Colonic mucosa (tissue), 4 donors: ENCODE results near the gene NKG7. TPM values are rescaled to one million over a fixed set of nuclear protein-coding genes. Genes with fewer than 3 reads are reported as not detected.
A peak's percentile ranks its signal among the peaks of the same experiment; 100 is the strongest.

Source experiments
- DNase-seq: peaks from one replicate; pipeline ENCODE4 v3.0.0-alpha.2; 2020
- H3K27ac ChIP-seq: fragments of 200-600 bp; one replicate; pipeline ENCODE4 v1.8.0; 2021
- H3K27me3 ChIP-seq: fragments of 200-600 bp; one replicate; pipeline ENCODE4 v1.8.0; 2021
- H3K36me3 ChIP-seq: fragments of 200-600 bp; one replicate; pipeline ENCODE4 v1.8.0; 2021
- H3K4me1 ChIP-seq: fragments of 200-600 bp; one replicate; pipeline ENCODE4 v1.8.0; 2021; ENCODE audit warnings: mild to moderate bottlenecking
- H3K4me3 ChIP-seq: fragments of 200-600 bp; one replicate; pipeline ENCODE4 v1.8.0; 2021
- H3K9ac ChIP-seq, 2 donors: one replicate each; pipeline ENCODE4 v1.7.0; 2013; ENCODE audit warnings: control low read depth in 2 of 2, low read depth in 2 of 2, low read length in 2 of 2
- H3K9me3 ChIP-seq: fragments of 200-600 bp; one replicate; pipeline ENCODE4 v1.8.0; 2021
- intact Hi-C: fragments of 100-400 bp; cut with DNase I; formaldehyde crosslinking; loops from one replicate; pipeline ENCODE4 v1.14.1; 2022
- total RNA-seq, 2 donors: library from RNA; stranded (reverse); fragmentation: NEBNext Ultra II Directional in 1 of 2; extraction: Animal tissue kit (Norgen Biotek cat#: 25700) in 1 of 2; gene quantifications; one replicate each; pipeline ENCODE4 v1.2.1, GENCODE V29; 2021
- TF ChIP-seq, protein P1 (sequence below): fragments of 200-600 bp; IDR thresholded peaks from one replicate; pipeline ENCODE4 v1.8.0; 2022; ENCODE audit warnings: antibody characterized with exemption, mild to moderate bottlenecking
- donor health status: healthy.
- donor health status: DM: no; HTN: no; CAD: no.
- donor health status: DM: no; HTN: no; CAD: no.

The NKG7 gene
- total RNA-seq, 2 donors from 2014 or later: 2.3 to 2.7 TPM

- DNase-seq: peak; percentile 96
- Histone ChIP-seq H3K36me3 (no peaks in the 10 kb centered on the region), H3K4me3 (peak overlapping the region; percentile 38), H3K27me3 (no peaks in the 10 kb centered on the region), H3K27ac (peak overlapping the region; percentile 72), H3K9ac (peak overlapping the region in 1 of 2 donors; percentile 53), H3K9me3 (no peaks in the 10 kb centered on the region), H3K4me1 (peaks cover 6% of the 10 kb centered on the region)
- intact Hi-C loops: loop anchor here (2.0 kb wide), 1 partner anchor 25 kb away; the partner anchor contains the start of gene CLDND2
- TF ChIP-seq, protein P1, sequence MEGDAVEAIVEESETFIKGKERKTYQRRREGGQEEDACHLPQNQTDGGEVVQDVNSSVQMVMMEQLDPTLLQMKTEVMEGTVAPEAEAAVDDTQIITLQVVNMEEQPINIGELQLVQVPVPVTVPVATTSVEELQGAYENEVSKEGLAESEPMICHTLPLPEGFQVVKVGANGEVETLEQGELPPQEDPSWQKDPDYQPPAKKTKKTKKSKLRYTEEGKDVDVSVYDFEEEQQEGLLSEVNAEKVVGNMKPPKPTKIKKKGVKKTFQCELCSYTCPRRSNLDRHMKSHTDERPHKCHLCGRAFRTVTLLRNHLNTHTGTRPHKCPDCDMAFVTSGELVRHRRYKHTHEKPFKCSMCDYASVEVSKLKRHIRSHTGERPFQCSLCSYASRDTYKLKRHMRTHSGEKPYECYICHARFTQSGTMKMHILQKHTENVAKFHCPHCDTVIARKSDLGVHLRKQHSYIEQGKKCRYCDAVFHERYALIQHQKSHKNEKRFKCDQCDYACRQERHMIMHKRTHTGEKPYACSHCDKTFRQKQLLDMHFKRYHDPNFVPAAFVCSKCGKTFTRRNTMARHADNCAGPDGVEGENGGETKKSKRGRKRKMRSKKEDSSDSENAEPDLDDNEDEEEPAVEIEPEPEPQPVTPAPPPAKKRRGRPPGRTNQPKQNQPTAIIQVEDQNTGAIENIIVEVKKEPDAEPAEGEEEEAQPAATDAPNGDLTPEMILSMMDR: no peak
Measured at GRCh38 chr19:51394050-51394836, 21.8 kb upstream of the NKG7 start.

- Histone ChIP-seq H3K9ac (no peak overlapping the region), H3K4me3 (no peak overlapping the region), H3K36me3 (no peaks in the 10 kb centered on the region), H3K27me3 (no peaks in the 10 kb centered on the region), H3K9me3 (no peaks in the 10 kb centered on the region), H3K4me1 (peaks cover 6% of the 10 kb centered on the region), H3K27ac (no peak overlapping the region)
- TF ChIP-seq, protein P1: no peak
- no peak for DNase-seq
- intact Hi-C loops: no loop called here
Measured at GRCh38 chr19:51392701-51393100, 20.2 kb upstream of the NKG7 start.

DNA sequence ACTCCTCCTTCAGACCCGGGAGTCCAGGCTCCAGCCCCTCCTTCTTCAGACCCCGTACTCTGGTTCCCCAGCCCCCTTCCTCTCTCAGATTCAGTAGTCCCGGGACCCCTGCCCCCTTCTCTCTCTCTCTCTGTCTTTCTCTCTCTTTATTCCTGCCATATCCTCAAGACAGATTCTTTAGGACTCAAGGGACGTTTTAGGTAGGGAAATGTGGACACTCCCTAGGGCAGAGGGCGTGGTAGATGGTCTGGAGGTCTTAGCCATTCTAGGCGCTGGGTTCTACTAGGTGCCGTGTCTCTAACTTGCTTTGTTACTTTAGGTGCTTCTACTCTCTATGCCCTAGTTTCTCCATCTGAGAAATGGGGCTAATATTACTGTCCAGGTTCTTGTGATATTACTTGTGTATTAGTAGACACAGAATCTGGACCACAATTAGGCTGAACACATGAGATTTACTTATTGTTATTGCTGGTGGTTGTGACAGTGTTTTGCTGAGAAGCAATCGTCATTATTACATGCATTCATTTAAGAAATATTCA is 18.7 kb upstream of the NKG7 start:
- H3K27ac ChIP-seq: no peak overlapping the region
- no peaks in the 10 kb centered on the region for H3K27me3 ChIP-seq
- intact Hi-C loops: no loop called here
- TF ChIP-seq, protein P1: no peak
- DNase-seq: no peak
- H3K4me1 ChIP-seq: peaks cover 6% of the 10 kb centered on the region
- H3K4me3 ChIP-seq: no peak overlapping the region
- H3K36me3 ChIP-seq: no peaks in the 10 kb centered on the region
- no peak overlapping the region for H3K9ac ChIP-seq
- no peaks in the 10 kb centered on the region for H3K9me3 ChIP-seq

GRCh38 chr19:51389143-51389542 is 16.7 kb upstream of the NKG7 start:
- H3K4me3 ChIP-seq: no peak overlapping the region
- no peak overlapping the region for H3K9ac ChIP-seq
- TF ChIP-seq, protein P1: no peak
- H3K9me3 ChIP-seq: no peaks in the 10 kb centered on the region
- no peak for DNase-seq
- H3K4me1 ChIP-seq: no peaks in the 10 kb centered on the region
- H3K27me3 ChIP-seq: no peaks in the 10 kb centered on the region
- no peaks in the 10 kb centered on the region for H3K36me3 ChIP-seq
- no peak overlapping the region for H3K27ac ChIP-seq
- intact Hi-C loops: no loop called here

DNA sequence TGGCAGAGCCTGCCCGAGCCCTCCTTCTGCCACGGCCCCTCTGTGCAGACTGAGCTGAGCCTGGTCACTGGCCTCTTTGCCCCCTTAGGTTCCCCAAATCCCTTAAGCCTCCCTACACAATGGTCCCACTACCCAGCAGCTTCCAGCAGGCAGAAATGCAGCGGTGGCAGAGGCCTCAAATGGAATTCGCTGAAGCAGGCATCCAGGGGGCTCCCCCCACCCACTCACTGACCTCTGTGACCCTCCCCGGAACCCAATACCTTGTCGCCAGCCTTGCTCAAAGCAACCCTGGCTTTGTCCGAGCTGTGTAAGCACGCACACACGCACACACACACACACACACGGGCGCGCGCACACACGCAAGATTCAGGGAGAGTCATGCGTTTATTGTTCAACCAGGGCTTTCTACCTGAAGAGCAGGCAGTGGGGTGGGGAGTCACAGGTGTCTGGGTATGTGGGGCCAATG is 15.5 kb upstream of the NKG7 start, which contains the start of gene LIM2:
TSS of gene LIM2 (minus strand) at position 51 of the 466 bp plus-strand sequence. CDS start 531 bp downstream, outside the sequence.
- Histone ChIP-seq H3K4me3 (no peak within 1 kb of the TSS), H3K27me3 (no peaks in the 10 kb centered on the region), H3K9ac (no peak within 1 kb of the TSS), H3K27ac (no peak within 1 kb of the TSS), H3K36me3 (no peaks in the 10 kb centered on the region), H3K9me3 (no peaks in the 10 kb centered on the region), H3K4me1 (no peaks in the 10 kb centered on the region)
- no peak for DNase-seq
- intact Hi-C loops: no loop called here
- TF ChIP-seq, protein P1: no peak
